ENCODE measurements around the gene PCDHA5.
"Not testable (repeated sequence)": the region's sequence is repeated elsewhere in the genome, so short reads cannot be mapped to it uniquely, and the experiment has no call there.

PCDHA5 gene

GRCh38 chr5:140821375-140822280 lies at the start of gene PCDHA5:
TSS of gene PCDHA5 (plus strand) at chr5:140821613.
- in situ Hi-C loops (cut with HindIII; ENCODE audit: low sequenced_read_pairs) = no loop called here

DNA sequence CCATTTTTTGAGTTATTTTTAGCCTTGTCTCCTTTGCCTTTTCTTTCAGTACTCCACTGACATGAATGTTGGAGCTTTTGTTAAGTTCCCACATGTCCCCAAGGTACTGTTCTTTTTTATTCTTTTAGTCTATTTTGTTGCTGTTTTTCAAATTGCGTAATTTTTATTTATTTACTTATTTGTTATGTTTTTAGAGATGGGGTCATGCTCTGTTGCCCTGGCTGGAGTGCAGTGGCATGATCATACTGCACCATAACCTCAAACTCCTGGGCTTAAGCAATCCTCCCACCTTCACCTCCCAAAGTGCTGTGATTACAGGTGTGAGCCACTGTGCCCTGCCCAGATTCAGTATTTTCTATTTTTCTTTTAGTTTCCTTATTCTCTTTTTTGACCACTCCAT lies 40.9 kb upstream of the PCDHA5 start:
- in situ Hi-C loops (cut with HindIII; ENCODE audit: low sequenced_read_pairs) = no loop called here

DNA sequence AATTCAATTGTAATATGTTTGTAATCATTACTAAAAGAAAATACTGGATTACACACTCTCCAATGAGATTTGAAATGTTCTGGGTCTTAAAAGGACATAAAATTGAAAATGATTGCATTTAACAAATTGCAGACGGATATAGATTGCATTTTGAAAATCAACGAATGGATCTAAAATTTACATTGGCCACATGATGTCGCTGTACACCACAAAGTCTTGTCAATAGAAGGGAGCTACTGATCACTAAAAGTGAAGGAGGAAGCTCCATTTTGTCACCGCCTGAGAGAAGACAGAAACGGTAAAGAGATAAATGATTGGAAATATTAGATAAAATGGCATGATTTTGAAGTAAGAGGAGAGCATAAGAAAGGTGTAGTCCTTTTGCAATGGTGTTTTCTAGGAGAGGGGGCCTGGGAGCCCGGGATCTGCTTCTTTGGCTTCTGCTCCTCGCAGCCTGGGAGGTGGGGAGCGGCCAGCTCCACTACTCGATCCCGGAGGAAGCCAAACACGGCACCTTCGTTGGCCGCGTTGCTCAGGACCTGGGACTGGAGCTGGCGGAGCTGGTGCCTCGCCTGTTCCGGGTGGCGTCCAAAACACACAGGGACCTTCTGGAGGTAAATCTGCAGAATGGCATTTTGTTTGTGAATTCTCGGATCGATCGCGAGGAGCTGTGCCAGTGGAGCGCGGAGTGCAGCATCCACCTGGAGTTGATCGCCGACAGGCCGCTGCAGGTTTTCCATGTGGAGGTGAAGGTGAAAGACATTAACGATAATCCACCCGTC lies 35.3 kb upstream of the PCDHA5 start, which contains the start of gene PCDHA1:
Gene PCDHA1 (plus strand): TSS at position 236 of the 782 bp plus-strand sequence.
- in situ Hi-C loops (cut with HindIII; ENCODE audit: low sequenced_read_pairs) = no loop called here

GRCh38 chr5:140787422-140787821 lies 34.0 kb upstream of the PCDHA5 start:
- in situ Hi-C loops (cut with HindIII; ENCODE audit: low sequenced_read_pairs) = not testable (repeated sequence)

DNA sequence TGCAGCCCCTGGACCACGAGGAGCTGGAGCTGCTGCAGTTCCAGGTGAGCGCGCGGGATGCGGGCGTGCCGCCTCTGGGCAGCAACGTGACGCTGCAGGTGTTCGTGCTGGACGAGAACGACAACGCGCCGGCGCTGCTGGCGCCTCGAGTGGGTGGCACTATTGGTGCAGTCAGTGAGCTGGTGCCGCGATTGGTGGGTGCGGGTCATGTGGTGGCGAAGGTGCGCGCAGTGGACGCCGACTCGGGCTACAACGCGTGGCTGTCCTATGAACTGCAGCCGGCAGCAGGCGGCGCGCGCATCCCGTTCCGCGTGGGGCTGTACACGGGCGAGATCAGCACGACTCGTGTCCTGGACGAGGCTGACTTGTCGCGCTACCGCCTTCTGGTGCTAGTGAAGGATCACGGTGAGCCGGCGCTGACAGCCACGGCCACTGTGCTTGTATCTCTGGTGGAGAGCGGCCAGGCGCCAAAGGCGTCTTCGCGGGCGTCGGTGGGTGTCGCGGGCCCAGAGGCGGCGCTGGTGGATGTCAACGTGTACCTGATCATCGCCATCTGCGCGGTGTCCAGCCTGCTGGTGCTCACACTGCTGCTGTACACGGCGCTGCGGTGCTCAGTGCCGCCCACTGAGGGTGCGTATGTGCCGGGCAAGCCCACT lies 33.4 kb upstream of the PCDHA5 start:
- in situ Hi-C loops (cut with HindIII; ENCODE audit: low sequenced_read_pairs) = not testable (repeated sequence)

- in situ Hi-C loops (cut with HindIII; ENCODE audit: low sequenced_read_pairs) = no loop called here
Observed at GRCh38 chr5:140791089-140791488, 30.3 kb upstream of the PCDHA5 start.

DNA sequence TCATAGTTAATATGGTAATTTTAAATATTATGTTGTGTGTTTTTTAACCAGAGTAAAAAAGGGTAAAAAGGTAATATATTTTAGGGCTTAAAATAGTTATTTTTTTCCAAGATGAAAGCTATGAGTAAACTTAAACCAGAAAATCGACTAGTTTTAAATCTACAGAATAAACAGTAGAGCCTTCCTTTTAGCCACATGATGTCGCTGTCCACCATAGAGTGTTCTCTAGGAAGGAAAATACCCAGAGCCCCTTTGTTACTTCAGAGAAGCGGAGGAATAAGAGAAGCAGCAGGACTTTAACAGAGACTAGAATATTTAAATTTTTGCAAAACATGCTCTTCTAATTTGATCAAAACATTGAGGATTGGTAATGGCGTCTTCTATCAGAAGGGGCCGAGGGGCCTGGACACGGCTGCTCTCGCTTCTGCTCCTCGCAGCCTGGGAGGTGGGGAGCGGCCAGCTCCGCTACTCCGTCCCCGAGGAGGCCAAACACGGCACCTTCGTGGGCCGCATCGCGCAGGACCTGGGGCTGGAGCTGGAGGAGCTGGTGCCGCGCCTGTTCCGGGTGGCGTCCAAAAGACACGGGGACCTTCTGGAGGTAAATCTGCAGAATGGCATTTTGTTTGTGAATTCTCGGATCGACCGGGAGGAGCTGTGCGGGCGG lies 26.7 kb upstream of the PCDHA5 start, which contains the start of gene PCDHA2:
Gene PCDHA2 (plus strand): TSS at position 258 of the 664 bp plus-strand sequence.
- in situ Hi-C loops (cut with HindIII; ENCODE audit: low sequenced_read_pairs) = no loop called here

DNA sequence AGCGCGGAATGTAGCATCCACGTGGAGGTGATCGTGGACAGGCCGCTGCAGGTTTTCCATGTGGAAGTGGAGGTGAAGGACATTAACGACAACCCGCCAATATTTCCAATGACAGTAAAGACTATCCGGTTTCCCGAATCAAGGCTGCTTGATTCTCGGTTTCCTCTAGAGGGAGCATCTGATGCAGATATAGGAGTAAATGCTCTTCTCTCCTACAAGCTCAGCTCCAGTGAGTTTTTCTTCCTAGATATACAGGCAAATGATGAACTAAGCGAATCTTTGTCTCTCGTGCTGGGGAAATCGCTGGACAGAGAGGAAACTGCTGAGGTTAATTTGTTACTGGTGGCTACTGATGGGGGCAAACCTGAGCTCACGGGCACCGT lies 26.2 kb upstream of the PCDHA5 start:
- in situ Hi-C loops (cut with HindIII; ENCODE audit: low sequenced_read_pairs) = no loop called here

- in situ Hi-C loops (cut with HindIII; ENCODE audit: low sequenced_read_pairs) = not testable (repeated sequence)
Observed at GRCh38 chr5:140796072-140796717, 25.2 kb upstream of the PCDHA5 start.

GRCh38 chr5:140796718-140797095 lies 24.7 kb upstream of the PCDHA5 start:
- in situ Hi-C loops (cut with HindIII; ENCODE audit: low sequenced_read_pairs) = no loop called here

- in situ Hi-C loops (cut with HindIII; ENCODE audit: low sequenced_read_pairs) = no loop called here
Observed at GRCh38 chr5:140800816-140801493, 20.5 kb upstream of the PCDHA5 start, which contains the start of gene PCDHA3. TSS of gene PCDHA3 (plus strand) at chr5:140801057.

DNA sequence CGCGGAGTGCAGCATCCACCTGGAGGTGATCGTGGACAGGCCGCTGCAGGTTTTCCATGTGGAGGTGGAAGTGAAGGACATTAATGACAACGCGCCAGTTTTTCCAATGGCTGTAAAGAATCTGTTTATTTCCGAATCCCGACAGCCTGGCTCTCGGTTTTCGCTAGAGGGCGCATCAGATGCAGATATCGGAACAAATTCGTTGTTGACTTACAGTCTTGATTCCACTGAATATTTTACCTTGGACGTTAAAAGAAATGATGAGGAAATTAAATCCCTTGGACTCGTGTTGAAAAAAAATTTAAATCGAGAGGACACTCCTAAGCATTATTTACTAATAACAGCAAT lies 19.9 kb upstream of the PCDHA5 start:
- in situ Hi-C loops (cut with HindIII; ENCODE audit: low sequenced_read_pairs) = no loop called here

DNA sequence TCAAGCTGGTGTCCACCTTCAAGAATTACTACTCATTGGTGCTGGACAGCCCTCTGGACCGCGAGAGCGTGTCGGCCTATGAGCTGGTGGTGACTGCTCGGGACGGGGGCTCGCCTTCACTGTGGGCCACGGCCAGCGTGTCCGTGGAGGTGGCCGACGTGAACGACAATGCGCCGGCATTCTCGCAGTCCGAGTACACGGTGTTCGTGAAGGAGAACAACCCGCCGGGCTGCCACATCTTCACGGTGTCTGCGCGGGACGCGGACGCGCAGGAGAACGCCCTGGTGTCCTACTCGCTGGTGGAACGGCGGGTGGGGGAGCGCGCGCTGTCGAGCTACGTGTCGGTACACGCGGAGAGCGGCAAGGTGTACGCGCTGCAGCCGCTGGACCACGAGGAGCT lies 19.0 kb upstream of the PCDHA5 start:
- in situ Hi-C loops (cut with HindIII; ENCODE audit: low sequenced_read_pairs) = not testable (repeated sequence)

GRCh38 chr5:140802781-140803271 lies 18.6 kb upstream of the PCDHA5 start:
- in situ Hi-C loops (cut with HindIII; ENCODE audit: low sequenced_read_pairs) = no loop called here

DNA sequence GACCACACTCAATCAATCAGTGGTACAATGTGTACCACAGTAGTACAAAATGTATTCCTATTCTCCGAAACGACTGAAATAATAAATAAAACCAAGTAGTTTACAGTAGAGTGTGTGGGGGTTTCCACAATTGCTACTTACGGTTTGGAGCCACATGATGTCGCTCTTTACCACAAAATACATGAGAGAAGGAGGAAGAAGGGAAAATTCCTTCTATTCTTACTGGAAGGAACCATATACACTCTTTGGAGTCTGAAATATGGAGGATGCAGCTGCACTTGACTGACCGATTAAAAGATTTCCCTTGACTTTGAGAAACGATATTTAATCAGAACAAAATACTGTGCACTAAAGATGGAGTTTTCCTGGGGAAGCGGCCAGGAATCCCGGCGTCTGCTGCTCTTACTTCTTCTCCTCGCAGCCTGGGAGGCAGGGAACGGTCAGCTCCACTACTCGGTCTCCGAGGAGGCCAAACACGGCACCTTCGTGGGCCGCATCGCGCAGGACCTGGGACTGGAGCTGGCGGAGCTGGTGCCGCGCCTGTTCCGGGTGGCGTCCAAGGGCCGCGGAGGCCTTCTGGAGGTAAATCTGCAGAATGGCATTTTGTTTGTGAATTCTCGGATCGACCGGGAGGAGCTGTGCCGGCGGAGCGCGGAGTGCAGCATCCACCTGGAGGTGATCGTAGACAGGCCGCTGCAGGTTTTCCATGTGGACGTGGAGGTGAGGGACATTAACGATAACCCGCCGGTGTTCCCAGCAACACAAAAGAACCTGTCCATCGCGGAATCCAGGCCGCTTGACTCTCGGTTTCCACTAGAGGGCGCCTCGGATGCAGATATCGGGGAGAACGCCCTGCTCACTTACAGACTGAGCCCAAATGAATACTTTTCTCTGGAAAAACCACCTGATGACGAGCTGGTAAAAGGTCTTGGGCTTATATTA lies 14.3 kb upstream of the PCDHA5 start, which contains the start of gene PCDHA4:
Gene PCDHA4 (plus strand): TSS at position 235 of the 942 bp plus-strand sequence.
- in situ Hi-C loops (cut with HindIII; ENCODE audit: low sequenced_read_pairs) = no loop called here

DNA sequence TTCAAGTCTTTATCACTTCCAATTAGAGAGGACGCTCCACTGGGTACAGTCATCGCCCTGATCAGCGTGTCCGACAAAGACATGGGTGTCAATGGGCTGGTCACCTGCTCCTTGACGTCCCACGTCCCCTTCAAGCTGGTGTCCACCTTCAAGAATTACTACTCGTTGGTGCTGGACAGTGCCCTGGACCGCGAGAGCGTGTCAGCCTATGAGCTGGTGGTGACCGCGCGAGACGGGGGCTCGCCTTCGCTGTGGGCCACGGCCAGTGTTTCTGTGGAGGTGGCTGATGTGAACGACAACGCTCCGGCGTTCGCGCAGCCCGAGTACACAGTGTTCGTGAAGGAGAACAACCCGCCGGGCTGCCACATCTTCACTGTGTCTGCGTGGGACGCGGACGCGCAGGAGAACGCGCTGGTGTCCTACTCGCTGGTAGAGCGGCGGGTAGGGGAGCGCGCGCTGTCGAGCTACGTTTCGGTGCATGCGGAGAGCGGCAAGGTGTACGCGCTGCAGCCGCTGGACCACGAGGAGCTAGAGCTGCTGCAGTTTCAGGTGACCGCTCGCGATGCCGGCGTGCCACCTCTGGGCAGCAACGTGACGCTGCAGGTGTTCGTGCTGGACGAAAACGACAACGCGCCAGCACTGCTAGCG lies 13.0 kb upstream of the PCDHA5 start:
- in situ Hi-C loops (cut with HindIII; ENCODE audit: low sequenced_read_pairs) = not testable (repeated sequence)

DNA sequence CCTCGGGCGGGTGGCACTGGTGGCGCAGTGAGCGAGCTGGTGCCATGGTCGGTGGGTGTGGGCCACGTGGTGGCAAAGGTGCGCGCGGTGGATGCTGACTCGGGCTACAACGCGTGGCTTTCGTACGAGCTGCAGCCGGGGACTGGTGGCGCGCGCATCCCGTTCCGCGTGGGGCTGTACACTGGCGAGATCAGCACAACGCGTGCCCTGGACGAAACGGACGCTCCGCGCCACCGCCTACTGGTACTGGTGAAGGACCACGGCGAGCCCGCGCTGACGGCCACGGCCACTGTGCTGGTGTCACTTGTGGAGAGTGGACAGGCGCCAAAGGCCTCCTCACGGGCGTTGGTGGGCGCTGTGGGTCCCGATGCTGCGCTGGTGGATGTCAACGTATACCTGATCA lies 12.5 kb upstream of the PCDHA5 start:
- in situ Hi-C loops (cut with HindIII; ENCODE audit: low sequenced_read_pairs) = no loop called here

GRCh38 chr5:140822281-140822629 lies 842 bp downstream of the PCDHA5 start:
- in situ Hi-C loops (cut with HindIII; ENCODE audit: low sequenced_read_pairs) = no loop called here
